WTC11 (cell line): ENCODE measurements around the gene VAMP2. TPM values are rescaled to one million over a fixed set of nuclear protein-coding genes. Genes with fewer than 3 reads are reported as not detected.

Source experiments
- ATAC-seq: fragments of 200-7000 bp; cut with Tn5 transposase; 2 replicates; pipeline ENCODE4 v1.10.0; 2021; ENCODE audit warnings: mild to moderate bottlenecking, moderate library complexity
- CTCF ChIA-PET: fragments of 300-600 bp; sonication (Branson Sonifier 250); formaldehyde crosslinking; loops from one replicate; lab custom pipeline; 2021; ENCODE audit warnings: antibody characterized with exemption; lab: Charles Lee
- POLR2A ChIA-PET: fragments of 350-600 bp; sonication (Branson Sonifier 250); formaldehyde crosslinking; loops from one replicate; lab custom pipeline; 2021; ENCODE audit warnings: antibody characterized with exemption; lab: Charles Lee
- DNase-seq: peaks from one replicate; pipeline ENCODE4 v3.0.0; 2021; ENCODE audit warnings: low spot score
- H3K27ac Mint-ChIP-seq: 2 replicates; pipeline ENCODE4 v1.8.0; 2021; ENCODE audit warnings: mixed read lengths
- H3K27me3 Mint-ChIP-seq: 2 replicates; pipeline ENCODE4 v1.8.0; 2021; ENCODE audit warnings: low read depth, mild to moderate bottlenecking, moderate library complexity, mixed read lengths
- H3K36me3 Mint-ChIP-seq: 2 replicates; pipeline ENCODE4 v1.8.0; 2021; ENCODE audit warnings: mixed read lengths
- H3K4me1 Mint-ChIP-seq: 2 replicates; pipeline ENCODE4 v1.8.0; 2022; ENCODE audit warnings: mixed read lengths
- H3K4me3 Mint-ChIP-seq: 2 replicates; pipeline ENCODE4 v1.8.0; 2021; ENCODE audit warnings: mild to moderate bottlenecking, moderate library complexity, mixed read lengths
- H3K9me3 Mint-ChIP-seq: 2 replicates; pipeline ENCODE4 v1.8.0; 2021; ENCODE audit warnings: mixed read lengths
- ATF1 ChIP-seq: sonication (generic); formaldehyde crosslinking; IDR thresholded peaks from 2 replicates; pipeline ENCODE4 v1.8.1; 2023; ENCODE audit warnings: mild to moderate bottlenecking, moderate library complexity, missing genetic modification reagents
- FOXJ3 ChIP-seq: sonication (generic); formaldehyde crosslinking; IDR thresholded peaks from 2 replicates; pipeline ENCODE4 v1.9.0; 2021; ENCODE audit warnings: missing genetic modification reagents, mild to moderate bottlenecking, borderline replicate concordance
- FOXK1 ChIP-seq: sonication (generic); formaldehyde crosslinking; IDR thresholded peaks from 2 replicates; pipeline ENCODE4 v1.8.0; 2022; ENCODE audit warnings: mild to moderate bottlenecking, moderate library complexity, missing genetic modification reagents
- FOXP1 ChIP-seq: sonication (generic); formaldehyde crosslinking; IDR thresholded peaks from 2 replicates; pipeline ENCODE4 v1.8.0; 2022; ENCODE audit warnings: missing genetic modification reagents, mild to moderate bottlenecking, moderate library complexity, borderline replicate concordance
- GABPB1 ChIP-seq: sonication (generic); formaldehyde crosslinking; IDR thresholded peaks from 2 replicates; pipeline ENCODE4 v1.8.1; 2023; ENCODE audit warnings: mild to moderate bottlenecking, missing genetic modification reagents
- GRHL2 ChIP-seq: fragments of 250-450 bp; sonication (Bioruptor Pico); IDR thresholded peaks from 2 replicates; pipeline ENCODE4 v1.8.0; 2022; ENCODE audit warnings: mild to moderate bottlenecking, moderate library complexity; ENCODE audit not compliant: insufficient replicate concordance, severe bottlenecking
- MYBL2 ChIP-seq: sonication (generic); formaldehyde crosslinking; IDR thresholded peaks from 2 replicates; pipeline ENCODE4 v1.8.1; 2023; ENCODE audit warnings: mild to moderate bottlenecking, moderate library complexity, missing genetic modification reagents
- NFYB ChIP-seq: sonication (generic); formaldehyde crosslinking; conservative IDR thresholded peaks from 2 replicates; pipeline ENCODE4 v1.8.0; 2022; ENCODE audit warnings: low read depth, missing genetic modification reagents
- SMAD3 ChIP-seq: sonication (generic); formaldehyde crosslinking; IDR thresholded peaks from 2 replicates; pipeline ENCODE4 v1.8.0; 2022; ENCODE audit warnings: missing genetic modification reagents, mild to moderate bottlenecking, borderline replicate concordance
- SOX15 ChIP-seq: fragments of 250-450 bp; sonication (Bioruptor Pico); IDR thresholded peaks from 2 replicates; pipeline ENCODE4 v1.9.0; 2021; ENCODE audit warnings: mild to moderate bottlenecking
- ZNF121 ChIP-seq: sonication (generic); formaldehyde crosslinking; IDR thresholded peaks from 2 replicates; pipeline ENCODE4 v1.8.0; 2023; ENCODE audit warnings: missing genetic modification reagents
- ZNF138 ChIP-seq: sonication (generic); formaldehyde crosslinking; conservative IDR thresholded peaks from 2 replicates; pipeline ENCODE4 v1.8.1; 2022; ENCODE audit warnings: mild to moderate bottlenecking, moderate library complexity, missing genetic modification reagents
- total RNA-seq: library from RNA; stranded (reverse); gene quantifications from 3 replicates; pipeline ENCODE4 v1.2.3, GENCODE V29; 2021
- TF ChIP-seq, protein P1 (sequence below): sonication (generic); formaldehyde crosslinking; IDR thresholded peaks from 2 replicates; pipeline ENCODE4 v1.8.0; 2023; ENCODE audit warnings: mild to moderate bottlenecking, missing genetic modification reagents
- TF ChIP-seq, protein P2 (sequence below): sonication (generic); formaldehyde crosslinking; IDR thresholded peaks from 2 replicates; pipeline ENCODE4 v1.8.0; 2022; ENCODE audit warnings: mild to moderate bottlenecking, missing genetic modification reagents
- TF ChIP-seq, protein P3 (sequence below): sonication (generic); formaldehyde crosslinking; IDR thresholded peaks from 2 replicates; pipeline ENCODE4 v1.8.1; 2023; ENCODE audit warnings: mild to moderate bottlenecking, missing genetic modification reagents, moderate library complexity
- TF ChIP-seq, protein P4 (sequence below): sonication (generic); formaldehyde crosslinking; IDR thresholded peaks from 2 replicates; pipeline ENCODE4 v1.8.1; 2022; ENCODE audit warnings: low read depth, missing genetic modification reagents, borderline replicate concordance
- TF ChIP-seq, protein P5 (sequence below): fragments of 250-450 bp; sonication (Bioruptor Pico); conservative IDR thresholded peaks from 2 replicates; pipeline ENCODE4 v1.9.0; 2021; ENCODE audit warnings: mild to moderate bottlenecking

Gene VAMP2
- total RNA-seq, 1 experiment from 2014 or later = 27.4 TPM

DNA sequence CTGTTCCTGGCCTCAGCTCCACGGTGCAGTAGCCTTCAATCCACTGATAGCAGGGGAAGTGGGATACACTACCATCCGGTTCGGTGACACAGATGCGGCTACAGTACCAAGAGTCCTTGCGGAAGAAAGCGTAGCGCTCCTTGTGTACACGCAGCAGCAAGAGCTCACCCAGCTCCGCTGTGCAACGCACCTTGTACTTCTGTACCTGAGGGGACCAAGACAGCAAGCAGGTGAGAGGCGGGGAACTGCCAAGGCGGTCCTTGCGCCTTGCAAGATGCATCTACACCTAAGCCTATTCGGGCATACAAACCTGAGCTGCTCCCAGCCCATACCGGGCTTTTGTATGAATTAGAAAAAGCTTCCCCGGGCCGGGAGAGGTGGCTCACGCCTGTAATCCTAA, 46.0 kb downstream of the VAMP2 start (continued):
- TF ChIP-seq, protein P1, sequence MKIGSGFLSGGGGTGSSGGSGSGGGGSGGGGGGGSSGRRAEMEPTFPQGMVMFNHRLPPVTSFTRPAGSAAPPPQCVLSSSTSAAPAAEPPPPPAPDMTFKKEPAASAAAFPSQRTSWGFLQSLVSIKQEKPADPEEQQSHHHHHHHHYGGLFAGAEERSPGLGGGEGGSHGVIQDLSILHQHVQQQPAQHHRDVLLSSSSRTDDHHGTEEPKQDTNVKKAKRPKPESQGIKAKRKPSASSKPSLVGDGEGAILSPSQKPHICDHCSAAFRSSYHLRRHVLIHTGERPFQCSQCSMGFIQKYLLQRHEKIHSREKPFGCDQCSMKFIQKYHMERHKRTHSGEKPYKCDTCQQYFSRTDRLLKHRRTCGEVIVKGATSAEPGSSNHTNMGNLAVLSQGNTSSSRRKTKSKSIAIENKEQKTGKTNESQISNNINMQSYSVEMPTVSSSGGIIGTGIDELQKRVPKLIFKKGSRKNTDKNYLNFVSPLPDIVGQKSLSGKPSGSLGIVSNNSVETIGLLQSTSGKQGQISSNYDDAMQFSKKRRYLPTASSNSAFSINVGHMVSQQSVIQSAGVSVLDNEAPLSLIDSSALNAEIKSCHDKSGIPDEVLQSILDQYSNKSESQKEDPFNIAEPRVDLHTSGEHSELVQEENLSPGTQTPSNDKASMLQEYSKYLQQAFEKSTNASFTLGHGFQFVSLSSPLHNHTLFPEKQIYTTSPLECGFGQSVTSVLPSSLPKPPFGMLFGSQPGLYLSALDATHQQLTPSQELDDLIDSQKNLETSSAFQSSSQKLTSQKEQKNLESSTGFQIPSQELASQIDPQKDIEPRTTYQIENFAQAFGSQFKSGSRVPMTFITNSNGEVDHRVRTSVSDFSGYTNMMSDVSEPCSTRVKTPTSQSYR (CRISPR knock-in tag) = no peak
- no peak for TF ChIP-seq NFYB (CRISPR knock-in tag)
- TF ChIP-seq, protein P2, sequence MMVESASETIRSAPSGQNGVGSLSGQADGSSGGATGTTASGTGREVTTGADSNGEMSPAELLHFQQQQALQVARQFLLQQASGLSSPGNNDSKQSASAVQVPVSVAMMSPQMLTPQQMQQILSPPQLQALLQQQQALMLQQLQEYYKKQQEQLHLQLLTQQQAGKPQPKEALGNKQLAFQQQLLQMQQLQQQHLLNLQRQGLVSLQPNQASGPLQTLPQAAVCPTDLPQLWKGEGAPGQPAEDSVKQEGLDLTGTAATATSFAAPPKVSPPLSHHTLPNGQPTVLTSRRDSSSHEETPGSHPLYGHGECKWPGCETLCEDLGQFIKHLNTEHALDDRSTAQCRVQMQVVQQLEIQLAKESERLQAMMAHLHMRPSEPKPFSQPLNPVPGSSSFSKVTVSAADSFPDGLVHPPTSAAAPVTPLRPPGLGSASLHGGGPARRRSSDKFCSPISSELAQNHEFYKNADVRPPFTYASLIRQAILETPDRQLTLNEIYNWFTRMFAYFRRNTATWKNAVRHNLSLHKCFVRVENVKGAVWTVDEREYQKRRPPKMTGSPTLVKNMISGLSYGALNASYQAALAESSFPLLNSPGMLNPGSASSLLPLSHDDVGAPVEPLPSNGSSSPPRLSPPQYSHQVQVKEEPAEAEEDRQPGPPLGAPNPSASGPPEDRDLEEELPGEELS (CRISPR knock-in tag) = no peak

DNA sequence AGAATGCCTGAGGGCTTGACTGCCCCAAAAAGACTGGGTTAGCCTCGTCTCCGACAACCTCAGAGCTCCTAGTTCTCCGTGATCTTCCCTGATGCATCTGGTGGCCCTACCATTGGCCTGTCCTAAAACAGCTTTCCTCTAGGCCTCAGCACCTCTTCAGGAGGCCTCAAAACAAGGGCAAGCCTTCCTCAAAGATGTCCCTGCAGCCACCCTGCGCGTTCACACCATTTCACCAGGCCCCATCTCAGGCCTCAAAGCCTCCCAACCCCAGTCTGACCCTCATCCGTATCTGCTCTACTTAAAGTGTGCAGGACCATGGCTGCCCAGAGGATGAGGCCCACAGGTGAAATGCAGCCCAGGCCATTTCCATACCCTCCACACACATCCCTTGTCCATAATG, 51.8 kb downstream of the VAMP2 start:
- no peak for DNase-seq
- H3K4me3 Mint-ChIP-seq = peak overlapping the region; percentile 42
- H3K9me3 Mint-ChIP-seq = no peaks in the 10 kb centered on the region
- H3K36me3 Mint-ChIP-seq = no peaks in the 10 kb centered on the region
- ChIA-PET POLR2A (no interaction called here), CTCF (interaction anchor here (0.7 to 12.6 kb wide), 27 partner anchors 8 to 277 kb away, joined by 3 to 134 read pairs (median 5); partner anchors contain the start of genes ALOX12B, ALOXE3, AURKB and BORCS6)
- H3K27me3 Mint-ChIP-seq = peaks cover 88% of the 10 kb centered on the region
- H3K27ac Mint-ChIP-seq = no peak overlapping the region
- H3K4me1 Mint-ChIP-seq = peaks cover 3% of the 10 kb centered on the region; the same call in 1 of the 2 replicates
- TF ChIP-seq ZNF138 (CRISPR knock-in tag) (no peak), SOX15 (CRISPR knock-in tag) (no peak), MYBL2 (CRISPR knock-in tag) (no peak)
- TF ChIP-seq, all 79 proteins: peak for 0
- ATAC-seq = no peak

DNA sequence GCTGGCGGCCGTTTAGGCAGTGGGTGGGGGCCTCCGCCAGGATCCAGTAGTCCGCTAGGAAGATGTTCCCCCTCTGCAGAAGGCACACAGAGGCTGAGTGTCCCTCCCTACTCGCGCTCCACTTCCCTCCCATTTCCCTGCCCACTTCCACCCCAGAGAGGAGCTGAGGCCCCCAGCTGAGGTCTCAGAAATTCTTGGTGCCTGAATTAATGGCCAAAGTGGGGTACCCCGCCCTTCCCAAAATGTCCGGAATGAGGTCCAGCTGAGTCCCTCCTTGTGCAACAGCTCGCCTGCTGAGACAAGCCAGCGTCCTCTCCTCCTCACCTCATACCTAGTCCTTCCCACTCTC, 52.3 kb downstream of the VAMP2 start:
- ATAC-seq (no peak), DNase-seq (no peak)
- no peaks in the 10 kb centered on the region for H3K36me3 Mint-ChIP-seq
- peak overlapping the region; percentile 42 for H3K4me3 Mint-ChIP-seq
- CTCF ChIA-PET = interaction anchor here (0.7 to 12.6 kb wide), 31 partner anchors 9 to 277 kb away, joined by 3 to 134 read pairs (median 4); partner anchors contain the start of genes ALOX12B, ALOXE3, AURKB and BORCS6
- no peak overlapping the region for H3K27ac Mint-ChIP-seq
- H3K27me3 Mint-ChIP-seq = peaks cover 85% of the 10 kb centered on the region
- peaks cover 4% of the 10 kb centered on the region; the same call in 1 of the 2 replicates for H3K4me1 Mint-ChIP-seq
- POLR2A ChIA-PET = no interaction called here
- TF ChIP-seq SMAD3 (CRISPR knock-in tag) (no peak), GABPB1 (CRISPR knock-in tag) (no peak)
- no peaks in the 10 kb centered on the region for H3K9me3 Mint-ChIP-seq

DNA sequence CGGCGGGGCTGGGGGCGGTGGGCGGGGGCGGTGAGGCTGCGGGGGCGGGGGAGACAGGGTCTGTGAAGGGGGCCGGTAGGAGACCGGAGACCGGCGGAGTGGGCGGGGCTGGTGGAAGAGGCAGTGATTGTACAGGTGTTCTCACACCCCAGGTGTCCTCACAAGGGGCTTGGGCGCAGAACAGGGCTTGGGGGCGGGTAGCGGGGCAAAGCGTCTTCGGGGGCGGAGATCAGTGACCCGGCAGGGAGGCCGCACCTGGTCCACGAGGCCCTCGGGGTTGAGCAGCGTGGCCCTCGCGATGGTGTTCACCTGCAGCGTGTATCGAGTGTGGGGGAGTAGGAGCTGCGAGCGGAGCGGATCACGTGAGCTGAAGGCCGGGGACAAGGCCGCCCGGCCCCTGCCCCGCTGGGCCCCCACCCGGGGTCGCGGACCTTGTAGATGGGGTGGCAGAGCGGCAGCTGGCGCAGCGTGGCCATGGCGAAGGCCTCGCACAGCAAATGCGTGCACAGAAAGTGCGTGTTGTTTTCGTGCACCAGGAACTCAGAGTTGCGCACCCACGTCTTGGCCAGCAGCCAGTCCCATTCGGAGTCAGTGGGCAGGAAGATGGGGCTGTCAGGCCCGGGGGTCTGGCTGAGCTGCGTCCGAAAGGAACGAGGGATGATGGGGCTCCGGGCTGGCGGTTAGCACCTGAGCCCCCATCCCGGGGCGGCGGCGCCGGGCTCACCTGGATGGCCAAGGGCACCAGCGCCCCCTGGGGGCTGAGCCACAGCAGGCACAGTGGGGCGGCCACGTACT, 52.9 kb downstream of the VAMP2 start:
- ChIA-PET POLR2A (no interaction called here), CTCF (interaction anchor here (0.8 to 12.6 kb wide), 29 partner anchors 9 to 276 kb away, joined by 3 to 134 read pairs (median 5); partner anchors contain the start of genes ALOX12B, ALOXE3, BORCS6 and CNTROB)
- no peaks in the 10 kb centered on the region for H3K36me3 Mint-ChIP-seq
- H3K4me3 Mint-ChIP-seq = peak overlapping the region; percentile 71
- DNase-seq (peak; percentile 90), ATAC-seq (peak; percentile 87)
- no peaks in the 10 kb centered on the region for H3K9me3 Mint-ChIP-seq
- H3K4me1 Mint-ChIP-seq = peaks cover 4% of the 10 kb centered on the region; the same call in 1 of the 2 replicates
- peaks cover 79% of the 10 kb centered on the region for H3K27me3 Mint-ChIP-seq
- no peak overlapping the region for H3K27ac Mint-ChIP-seq
- peak; percentile 55; the same call in 1 of the 2 replicates for TF ChIP-seq FOXK1 (CRISPR knock-in tag)
- TF ChIP-seq, protein P3, sequence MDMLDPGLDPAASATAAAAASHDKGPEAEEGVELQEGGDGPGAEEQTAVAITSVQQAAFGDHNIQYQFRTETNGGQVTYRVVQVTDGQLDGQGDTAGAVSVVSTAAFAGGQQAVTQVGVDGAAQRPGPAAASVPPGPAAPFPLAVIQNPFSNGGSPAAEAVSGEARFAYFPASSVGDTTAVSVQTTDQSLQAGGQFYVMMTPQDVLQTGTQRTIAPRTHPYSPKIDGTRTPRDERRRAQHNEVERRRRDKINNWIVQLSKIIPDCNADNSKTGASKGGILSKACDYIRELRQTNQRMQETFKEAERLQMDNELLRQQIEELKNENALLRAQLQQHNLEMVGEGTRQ = peak; percentile 86
- TF ChIP-seq ZNF121 = no peak
- TF ChIP-seq ATF1 (CRISPR knock-in tag) = no peak
- TF ChIP-seq, protein P4, sequence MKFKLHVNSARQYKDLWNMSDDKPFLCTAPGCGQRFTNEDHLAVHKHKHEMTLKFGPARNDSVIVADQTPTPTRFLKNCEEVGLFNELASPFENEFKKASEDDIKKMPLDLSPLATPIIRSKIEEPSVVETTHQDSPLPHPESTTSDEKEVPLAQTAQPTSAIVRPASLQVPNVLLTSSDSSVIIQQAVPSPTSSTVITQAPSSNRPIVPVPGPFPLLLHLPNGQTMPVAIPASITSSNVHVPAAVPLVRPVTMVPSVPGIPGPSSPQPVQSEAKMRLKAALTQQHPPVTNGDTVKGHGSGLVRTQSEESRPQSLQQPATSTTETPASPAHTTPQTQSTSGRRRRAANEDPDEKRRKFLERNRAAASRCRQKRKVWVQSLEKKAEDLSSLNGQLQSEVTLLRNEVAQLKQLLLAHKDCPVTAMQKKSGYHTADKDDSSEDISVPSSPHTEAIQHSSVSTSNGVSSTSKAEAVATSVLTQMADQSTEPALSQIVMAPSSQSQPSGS (CRISPR knock-in tag) = 0 out of 2 replicates have a peak, but pooled peaks have one; percentile 73
- peak; percentile 79; the same call in 1 of the 2 replicates for TF ChIP-seq MYBL2 (CRISPR knock-in tag)
- TF ChIP-seq, protein P5, sequence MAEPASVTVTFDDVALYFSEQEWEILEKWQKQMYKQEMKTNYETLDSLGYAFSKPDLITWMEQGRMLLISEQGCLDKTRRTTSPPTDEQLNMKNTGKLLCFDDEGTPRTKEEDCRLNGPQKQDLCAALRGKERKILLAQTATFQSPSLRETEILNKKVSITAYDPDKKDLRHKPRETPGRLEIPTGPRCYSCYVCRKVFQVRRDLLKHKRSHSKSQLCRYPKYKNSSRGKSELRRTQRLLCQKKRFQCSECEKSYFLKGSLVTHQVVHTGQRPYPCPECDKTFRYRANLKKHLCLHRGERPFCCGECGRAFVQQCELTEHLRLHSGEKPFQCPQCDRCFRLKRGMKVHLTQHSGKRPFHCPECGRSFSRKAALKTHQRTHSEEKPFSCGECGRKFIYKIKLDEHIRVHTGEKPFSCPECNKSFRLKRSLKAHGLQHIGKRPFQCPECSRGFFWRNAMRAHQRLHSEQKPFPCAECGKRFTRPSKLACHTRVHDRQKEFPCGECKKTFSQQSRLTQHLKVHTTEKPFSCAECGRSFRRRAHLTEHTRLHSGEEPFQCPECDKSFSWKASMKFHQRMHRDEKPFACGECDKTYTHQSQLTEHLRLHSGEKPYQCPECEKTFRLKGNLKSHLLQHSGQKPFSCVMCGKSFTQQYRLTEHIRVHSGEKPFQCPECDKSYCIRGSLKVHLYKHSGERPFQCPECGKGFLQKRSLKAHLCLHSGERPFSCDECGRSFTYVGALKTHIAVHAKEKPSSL = no peak
- no peak for TF ChIP-seq FOXJ3 (CRISPR knock-in tag)
- TF ChIP-seq FOXP1 (CRISPR knock-in tag) = peak; percentile 94
- no peak for TF ChIP-seq GRHL2 (CRISPR knock-in tag)
